PC-3 (cell line): Measurements from ENCODE around the gene MMP10.

ENCODE experiments used
- CTCF ChIP-seq: fragments of 300-600 bp; sonication (generic); conservative IDR thresholded peaks from 2 replicates; pipeline ENCODE4 v1.5.1; 2017; ENCODE audit warnings: antibody characterized with exemption, low read depth, mild to moderate bottlenecking, low read length
- EZH2 ChIP-seq: fragments of 300-600 bp; sonication (generic); IDR thresholded peaks from one replicate; pipeline ENCODE4 v1.6.1; 2017; ENCODE audit warnings: antibody characterized with exemption, mild to moderate bottlenecking, low read length; ENCODE audit not compliant: unreplicated experiment
- EZH2phosphoT487 ChIP-seq: fragments of 300-600 bp; sonication (generic); IDR thresholded peaks from 2 replicates; pipeline ENCODE4 v1.6.1; 2018; ENCODE audit warnings: mild to moderate bottlenecking, antibody characterized with exemption, low read length, borderline replicate concordance

- no peak for TF ChIP-seq CTCF
- TF ChIP-seq EZH2phosphoT487 = no peak
- no peak for TF ChIP-seq EZH2
Observed at GRCh38 chr11:102771351-102771750, 9.1 kb downstream of the MMP10 start.
